ENCODE measurements around the gene ABCA7. TPM values are rescaled to one million over a fixed set of nuclear protein-coding genes. Genes with fewer than 3 reads are reported as not detected.

Gene ABCA7
- total RNA-seq, 1 donor from 2014 or later, result 6.7 TPM

DNA sequence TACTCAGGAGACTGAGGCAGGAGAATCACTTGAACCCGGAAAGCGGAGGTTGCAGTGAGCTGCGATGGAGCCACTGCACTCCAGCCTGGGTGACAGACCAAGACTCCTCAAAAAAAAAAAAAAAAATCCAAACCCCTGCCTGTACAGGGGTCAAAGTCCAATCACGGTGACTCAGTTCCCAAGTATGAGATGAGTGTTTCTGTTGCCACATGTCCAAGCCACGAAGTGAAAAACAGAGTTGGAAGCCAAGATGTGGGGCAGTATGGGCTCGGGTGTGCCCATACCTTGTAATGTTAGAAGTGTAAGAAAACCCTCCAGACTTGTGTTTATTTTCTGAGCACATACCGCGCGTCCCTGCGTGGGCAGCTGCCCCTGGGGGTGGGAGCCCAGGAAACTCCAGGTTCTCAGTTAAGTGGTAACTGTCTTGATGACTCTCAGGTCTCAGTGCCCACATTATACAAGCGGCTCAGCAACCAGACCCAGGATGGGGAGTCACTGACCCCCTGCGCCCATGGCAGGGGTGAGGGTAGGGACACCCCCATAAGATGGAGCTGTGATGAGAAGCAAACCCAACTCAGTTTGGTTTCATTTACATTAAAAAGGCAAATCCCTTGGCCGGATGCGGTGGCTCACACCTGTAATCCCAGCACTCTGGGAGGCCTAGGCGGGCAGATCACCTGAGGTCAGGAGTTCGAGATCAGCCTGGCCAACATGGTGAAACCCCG, 62.7 kb downstream of the ABCA7 start:
- no peak for DNase-seq (ENCODE audit: low spot score)
- TF ChIP-seq, protein P1, sequence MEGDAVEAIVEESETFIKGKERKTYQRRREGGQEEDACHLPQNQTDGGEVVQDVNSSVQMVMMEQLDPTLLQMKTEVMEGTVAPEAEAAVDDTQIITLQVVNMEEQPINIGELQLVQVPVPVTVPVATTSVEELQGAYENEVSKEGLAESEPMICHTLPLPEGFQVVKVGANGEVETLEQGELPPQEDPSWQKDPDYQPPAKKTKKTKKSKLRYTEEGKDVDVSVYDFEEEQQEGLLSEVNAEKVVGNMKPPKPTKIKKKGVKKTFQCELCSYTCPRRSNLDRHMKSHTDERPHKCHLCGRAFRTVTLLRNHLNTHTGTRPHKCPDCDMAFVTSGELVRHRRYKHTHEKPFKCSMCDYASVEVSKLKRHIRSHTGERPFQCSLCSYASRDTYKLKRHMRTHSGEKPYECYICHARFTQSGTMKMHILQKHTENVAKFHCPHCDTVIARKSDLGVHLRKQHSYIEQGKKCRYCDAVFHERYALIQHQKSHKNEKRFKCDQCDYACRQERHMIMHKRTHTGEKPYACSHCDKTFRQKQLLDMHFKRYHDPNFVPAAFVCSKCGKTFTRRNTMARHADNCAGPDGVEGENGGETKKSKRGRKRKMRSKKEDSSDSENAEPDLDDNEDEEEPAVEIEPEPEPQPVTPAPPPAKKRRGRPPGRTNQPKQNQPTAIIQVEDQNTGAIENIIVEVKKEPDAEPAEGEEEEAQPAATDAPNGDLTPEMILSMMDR (IDR thresholded peaks at IDR 0.05), result no peak
- Mint-ChIP-seq H3K4me3 (ENCODE audit: unreplicated experiment) (peak overlapping the region; percentile 58), H3K27me3 (ENCODE audit: low read depth) (no peaks in the 10 kb centered on the region), H3K36me3 (ENCODE audit: low read depth) (peaks cover 1% of the 10 kb centered on the region), H3K9me3 (ENCODE audit: low read depth) (peaks cover 2% of the 10 kb centered on the region), H3K27ac (ENCODE audit: unreplicated experiment) (peak overlapping the region; percentile 98), H3K4me1 (ENCODE audit: low read depth) (peaks cover 63% of the 10 kb centered on the region)

DNA sequence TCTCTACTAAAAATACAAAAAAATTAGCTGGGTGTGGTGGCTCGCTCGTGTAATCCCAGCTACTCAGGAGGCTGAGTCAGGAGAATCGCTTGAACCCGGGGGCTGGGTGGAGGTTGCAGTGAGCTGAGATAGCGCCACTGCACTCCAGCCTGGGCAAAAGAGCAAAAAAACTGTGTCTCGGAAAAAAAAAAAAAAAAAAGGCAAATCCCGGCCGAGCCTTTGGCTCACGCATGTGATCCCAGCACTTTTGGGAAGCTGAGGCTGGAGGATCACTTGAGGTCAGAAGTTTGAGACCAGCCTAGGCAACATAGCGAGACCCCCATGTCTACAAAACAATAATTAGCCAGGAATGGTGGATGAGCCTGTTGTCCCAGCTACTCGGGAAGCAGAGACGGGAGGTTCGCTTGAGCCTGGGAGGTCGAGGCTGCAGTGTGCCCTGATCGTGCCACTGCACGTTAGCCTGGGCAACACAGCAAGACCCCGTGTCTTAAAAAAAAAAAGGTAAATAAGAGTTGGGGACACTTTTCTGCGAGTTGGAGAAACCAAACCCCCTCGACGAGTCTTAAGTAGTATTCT, 63.3 kb downstream of the ABCA7 start:
- no peak for DNase-seq (ENCODE audit: low spot score)
- peaks cover 1% of the 10 kb centered on the region for H3K36me3 Mint-ChIP-seq (ENCODE audit: low read depth)
- H3K4me3 Mint-ChIP-seq (ENCODE audit: unreplicated experiment), result peak overlapping the region; percentile 58
- TF ChIP-seq, protein P1 (IDR thresholded peaks at IDR 0.05), result no peak
- no peaks in the 10 kb centered on the region for H3K27me3 Mint-ChIP-seq (ENCODE audit: low read depth)
- peaks cover 2% of the 10 kb centered on the region for H3K9me3 Mint-ChIP-seq (ENCODE audit: low read depth)
- peak overlapping the region; percentile 98 for H3K27ac Mint-ChIP-seq (ENCODE audit: unreplicated experiment)
- peaks cover 59% of the 10 kb centered on the region for H3K4me1 Mint-ChIP-seq (ENCODE audit: low read depth)

DNA sequence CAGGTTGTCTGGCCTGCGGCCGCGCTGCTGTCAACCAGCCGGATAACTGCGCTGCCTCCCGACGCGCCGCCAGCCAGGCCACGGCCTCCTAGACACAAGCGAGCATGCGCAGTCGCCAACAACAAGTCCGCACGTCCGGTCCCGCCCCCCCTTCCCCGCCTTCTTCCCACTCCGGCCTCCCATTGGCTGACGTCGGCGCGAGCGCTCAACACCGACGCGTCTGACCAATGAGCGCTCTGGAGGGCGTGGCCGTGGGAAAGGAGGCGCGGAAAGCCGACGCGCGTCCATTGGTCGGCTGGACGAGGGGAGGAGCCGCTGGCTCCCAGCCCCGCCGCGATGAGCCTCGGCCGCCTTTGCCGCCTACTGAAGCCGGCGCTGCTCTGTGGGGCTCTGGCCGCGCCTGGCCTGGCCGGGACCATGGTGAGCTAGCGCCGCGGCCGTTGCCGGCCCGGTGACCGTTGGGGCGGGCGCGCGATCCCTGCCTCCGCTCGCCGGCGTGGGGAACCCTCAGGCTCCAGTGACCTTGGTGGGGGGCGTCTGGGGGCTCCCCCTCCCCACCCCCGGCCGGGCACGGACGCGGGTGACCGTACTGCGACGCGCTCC, 63.9 kb downstream of the ABCA7 start, which contains the start of gene GPX4:
Gene GPX4 (plus strand): TSS at position 287 of the 603 bp plus-strand sequence. CDS start 50 bp downstream, at position 337.
- H3K9me3 Mint-ChIP-seq (ENCODE audit: low read depth), result peaks cover 2% of the 10 kb centered on the region

DNA sequence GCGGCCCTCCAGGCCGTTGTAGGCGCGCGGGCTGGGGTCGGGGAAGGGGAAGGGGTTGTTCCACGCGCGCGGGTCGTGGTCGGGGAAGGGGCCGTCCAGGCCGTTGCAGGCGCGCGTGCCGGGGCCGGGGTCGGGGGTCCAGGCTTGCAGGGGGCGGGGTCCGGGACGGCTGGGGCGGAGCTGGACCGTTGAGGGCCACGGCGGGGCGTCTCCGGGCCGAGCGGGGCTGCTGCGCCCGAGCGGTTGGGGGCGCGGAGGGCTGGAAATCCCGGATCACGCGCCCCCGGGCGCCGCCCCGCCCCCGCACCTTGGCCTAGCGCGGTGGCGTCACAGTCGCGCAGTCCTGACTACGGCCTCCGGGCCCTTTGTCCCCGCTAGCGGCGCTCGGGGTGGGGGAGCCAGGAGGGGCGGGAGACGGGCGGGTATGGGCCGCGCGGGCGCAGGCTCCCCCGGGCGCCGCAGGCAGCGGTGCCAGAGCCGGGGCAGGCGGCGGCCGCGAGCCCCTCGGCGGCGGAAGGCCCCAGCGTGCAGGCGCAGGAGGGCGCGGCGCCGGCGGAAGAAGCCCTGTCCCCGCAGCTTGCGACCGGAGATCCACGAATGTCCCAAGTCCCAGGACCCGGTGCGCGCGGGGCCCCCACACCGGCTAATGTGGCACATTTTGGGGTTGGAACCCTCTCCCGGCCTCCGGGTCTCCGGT, 64.6 kb downstream of the ABCA7 start:
- H3K36me3 Mint-ChIP-seq (ENCODE audit: low read depth), result peaks cover 1% of the 10 kb centered on the region
- H3K4me1 Mint-ChIP-seq (ENCODE audit: low read depth), result peaks cover 51% of the 10 kb centered on the region
- no peak for DNase-seq (ENCODE audit: low spot score)
- H3K9me3 Mint-ChIP-seq (ENCODE audit: low read depth), result peaks cover 2% of the 10 kb centered on the region
- no peaks in the 10 kb centered on the region for H3K27me3 Mint-ChIP-seq (ENCODE audit: low read depth)
- H3K27ac Mint-ChIP-seq (ENCODE audit: unreplicated experiment), result peak overlapping the region; percentile 78
- TF ChIP-seq, protein P1 (IDR thresholded peaks at IDR 0.05), result no peak
- H3K4me3 Mint-ChIP-seq (ENCODE audit: unreplicated experiment), result peak overlapping the region; percentile 77

More for the DNA sequence above, 63.9 kb downstream of the ABCA7 start, which contains the start of gene GPX4:
- DNase-seq (ENCODE audit: low spot score), result peak; percentile 99
- TF ChIP-seq, protein P1 (IDR thresholded peaks at IDR 0.05), result no peak
- Mint-ChIP-seq H3K4me1 (ENCODE audit: low read depth) (peaks cover 56% of the 10 kb centered on the region), H3K4me3 (ENCODE audit: unreplicated experiment) (peak within 1 kb of the TSS; percentile 77), H3K27ac (ENCODE audit: unreplicated experiment) (peak within 1 kb of the TSS; percentile 98), H3K36me3 (ENCODE audit: low read depth) (peaks cover 1% of the 10 kb centered on the region), H3K27me3 (ENCODE audit: low read depth) (no peaks in the 10 kb centered on the region)

All from chondrocyte (in vitro differentiated cells).